ENCODE results near the gene PMS1. TPM values are rescaled to one million over a fixed set of nuclear protein-coding genes. Genes with fewer than 3 reads are reported as not detected.

Gene PMS1
- total and polyA plus RNA-seq, 9 of the 15 experiments (the other 6 are each of a cell fraction or from before 2014, with no cell fraction given): 14.5 to 29.8 (median 24.7) TPM

DNA sequence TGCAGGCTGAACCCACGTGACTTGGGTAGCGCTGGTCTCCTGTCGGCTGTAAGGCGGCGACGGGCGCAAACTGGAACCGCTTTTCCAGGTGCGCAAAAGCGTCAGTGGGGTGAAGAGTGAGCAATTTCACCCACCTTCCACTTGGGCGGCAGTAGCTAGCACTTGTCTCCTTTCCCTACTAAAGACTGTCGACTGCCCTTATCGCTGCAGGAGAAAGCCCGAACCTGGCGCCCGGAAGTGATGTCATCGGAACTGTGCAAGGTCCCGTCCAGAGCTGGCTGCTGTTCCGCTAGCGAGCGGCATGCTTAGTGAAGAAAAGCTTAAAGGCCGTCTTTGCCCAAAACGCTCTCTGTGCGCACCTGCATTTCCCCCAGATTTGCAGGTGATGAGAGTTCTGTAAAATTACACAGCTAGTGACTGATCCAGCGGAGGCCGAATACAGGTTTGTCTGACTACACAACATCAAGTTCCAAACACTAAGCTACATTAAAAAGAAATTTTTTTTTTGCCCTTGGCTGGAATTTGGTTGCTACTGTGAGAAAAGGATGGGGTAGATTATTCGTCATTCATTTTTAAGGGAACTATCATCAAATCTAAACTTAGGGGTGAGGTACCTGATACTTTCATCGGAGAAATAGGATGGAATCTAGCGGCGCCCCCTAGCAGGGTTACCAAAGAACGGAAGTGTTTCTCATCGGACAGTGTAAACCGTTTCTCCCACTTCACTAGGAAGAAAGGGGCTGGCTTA is 21.5 kb upstream of the PMS1 start, which contains the start of gene OSGEPL1 (continued):
- TF ChIP-seq, protein P1, sequence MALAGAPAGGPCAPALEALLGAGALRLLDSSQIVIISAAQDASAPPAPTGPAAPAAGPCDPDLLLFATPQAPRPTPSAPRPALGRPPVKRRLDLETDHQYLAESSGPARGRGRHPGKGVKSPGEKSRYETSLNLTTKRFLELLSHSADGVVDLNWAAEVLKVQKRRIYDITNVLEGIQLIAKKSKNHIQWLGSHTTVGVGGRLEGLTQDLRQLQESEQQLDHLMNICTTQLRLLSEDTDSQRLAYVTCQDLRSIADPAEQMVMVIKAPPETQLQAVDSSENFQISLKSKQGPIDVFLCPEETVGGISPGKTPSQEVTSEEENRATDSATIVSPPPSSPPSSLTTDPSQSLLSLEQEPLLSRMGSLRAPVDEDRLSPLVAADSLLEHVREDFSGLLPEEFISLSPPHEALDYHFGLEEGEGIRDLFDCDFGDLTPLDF (CRISPR knock-in tag; IDR thresholded peaks at IDR 0.05): 0 out of 2 replicates have a peak, but pooled peaks have one; percentile 22
- TF ChIP-seq, protein P2, sequence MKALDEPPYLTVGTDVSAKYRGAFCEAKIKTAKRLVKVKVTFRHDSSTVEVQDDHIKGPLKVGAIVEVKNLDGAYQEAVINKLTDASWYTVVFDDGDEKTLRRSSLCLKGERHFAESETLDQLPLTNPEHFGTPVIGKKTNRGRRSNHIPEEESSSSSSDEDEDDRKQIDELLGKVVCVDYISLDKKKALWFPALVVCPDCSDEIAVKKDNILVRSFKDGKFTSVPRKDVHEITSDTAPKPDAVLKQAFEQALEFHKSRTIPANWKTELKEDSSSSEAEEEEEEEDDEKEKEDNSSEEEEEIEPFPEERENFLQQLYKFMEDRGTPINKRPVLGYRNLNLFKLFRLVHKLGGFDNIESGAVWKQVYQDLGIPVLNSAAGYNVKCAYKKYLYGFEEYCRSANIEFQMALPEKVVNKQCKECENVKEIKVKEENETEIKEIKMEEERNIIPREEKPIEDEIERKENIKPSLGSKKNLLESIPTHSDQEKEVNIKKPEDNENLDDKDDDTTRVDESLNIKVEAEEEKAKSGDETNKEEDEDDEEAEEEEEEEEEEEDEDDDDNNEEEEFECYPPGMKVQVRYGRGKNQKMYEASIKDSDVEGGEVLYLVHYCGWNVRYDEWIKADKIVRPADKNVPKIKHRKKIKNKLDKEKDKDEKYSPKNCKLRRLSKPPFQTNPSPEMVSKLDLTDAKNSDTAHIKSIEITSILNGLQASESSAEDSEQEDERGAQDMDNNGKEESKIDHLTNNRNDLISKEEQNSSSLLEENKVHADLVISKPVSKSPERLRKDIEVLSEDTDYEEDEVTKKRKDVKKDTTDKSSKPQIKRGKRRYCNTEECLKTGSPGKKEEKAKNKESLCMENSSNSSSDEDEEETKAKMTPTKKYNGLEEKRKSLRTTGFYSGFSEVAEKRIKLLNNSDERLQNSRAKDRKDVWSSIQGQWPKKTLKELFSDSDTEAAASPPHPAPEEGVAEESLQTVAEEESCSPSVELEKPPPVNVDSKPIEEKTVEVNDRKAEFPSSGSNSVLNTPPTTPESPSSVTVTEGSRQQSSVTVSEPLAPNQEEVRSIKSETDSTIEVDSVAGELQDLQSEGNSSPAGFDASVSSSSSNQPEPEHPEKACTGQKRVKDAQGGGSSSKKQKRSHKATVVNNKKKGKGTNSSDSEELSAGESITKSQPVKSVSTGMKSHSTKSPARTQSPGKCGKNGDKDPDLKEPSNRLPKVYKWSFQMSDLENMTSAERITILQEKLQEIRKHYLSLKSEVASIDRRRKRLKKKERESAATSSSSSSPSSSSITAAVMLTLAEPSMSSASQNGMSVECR (CRISPR knock-in tag; IDR thresholded peaks at IDR 0.05): no peak
- TF ChIP-seq KDM5B (IDR thresholded peaks at IDR 0.05; ENCODE audit: insufficient replicate concordance, low read depth, low read length): peak; percentile 70
- TF ChIP-seq, protein P3, sequence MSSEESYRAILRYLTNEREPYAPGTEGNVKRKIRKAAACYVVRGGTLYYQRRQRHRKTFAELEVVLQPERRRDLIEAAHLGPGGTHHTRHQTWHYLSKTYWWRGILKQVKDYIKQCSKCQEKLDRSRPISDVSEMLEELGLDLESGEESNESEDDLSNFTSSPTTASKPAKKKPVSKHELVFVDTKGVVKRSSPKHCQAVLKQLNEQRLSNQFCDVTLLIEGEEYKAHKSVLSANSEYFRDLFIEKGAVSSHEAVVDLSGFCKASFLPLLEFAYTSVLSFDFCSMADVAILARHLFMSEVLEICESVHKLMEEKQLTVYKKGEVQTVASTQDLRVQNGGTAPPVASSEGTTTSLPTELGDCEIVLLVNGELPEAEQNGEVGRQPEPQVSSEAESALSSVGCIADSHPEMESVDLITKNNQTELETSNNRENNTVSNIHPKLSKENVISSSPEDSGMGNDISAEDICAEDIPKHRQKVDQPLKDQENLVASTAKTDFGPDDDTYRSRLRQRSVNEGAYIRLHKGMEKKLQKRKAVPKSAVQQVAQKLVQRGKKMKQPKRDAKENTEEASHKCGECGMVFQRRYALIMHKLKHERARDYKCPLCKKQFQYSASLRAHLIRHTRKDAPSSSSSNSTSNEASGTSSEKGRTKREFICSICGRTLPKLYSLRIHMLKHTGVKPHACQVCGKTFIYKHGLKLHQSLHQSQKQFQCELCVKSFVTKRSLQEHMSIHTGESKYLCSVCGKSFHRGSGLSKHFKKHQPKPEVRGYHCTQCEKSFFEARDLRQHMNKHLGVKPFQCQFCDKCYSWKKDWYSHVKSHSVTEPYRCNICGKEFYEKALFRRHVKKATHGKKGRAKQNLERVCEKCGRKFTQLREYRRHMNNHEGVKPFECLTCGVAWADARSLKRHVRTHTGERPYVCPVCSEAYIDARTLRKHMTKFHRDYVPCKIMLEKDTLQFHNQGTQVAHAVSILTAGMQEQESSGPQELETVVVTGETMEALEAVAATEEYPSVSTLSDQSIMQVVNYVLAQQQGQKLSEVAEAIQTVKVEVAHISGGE (CRISPR knock-in tag; IDR thresholded peaks at IDR 0.05): peak; percentile 84 to 98 (median 91); a peak in 5 of 6 replicates
- peak; percentile 40 for TF ChIP-seq PML (IDR thresholded peaks at IDR 0.05; ENCODE audit: low read length)
- TF ChIP-seq MTA1 (IDR thresholded peaks at IDR 0.05; ENCODE audit: borderline replicate concordance): peak; percentile 80
- no peak for TF ChIP-seq ILF3 (IDR thresholded peaks at IDR 0.05; ENCODE audit: borderline replicate concordance)
